HEK293T (cell line): ENCODE measurements around the gene ANO7.

ENCODE experiments used
- ARNT ChIP-seq: fragments of 450-650 bp; IDR thresholded peaks from 2 replicates; pipeline ENCODE4 v1.6.1; 2017; ENCODE audit warnings: mild to moderate bottlenecking
- BHLHE40 ChIP-seq: fragments of 450-650 bp; IDR thresholded peaks from 2 replicates; pipeline ENCODE4 v1.6.1; 2016; ENCODE audit warnings: mild to moderate bottlenecking, moderate library complexity, borderline replicate concordance
- CTBP1 ChIP-seq: fragments of 450-650 bp; IDR thresholded peaks from 2 replicates; pipeline ENCODE4 v1.6.1; 2016; ENCODE audit warnings: borderline replicate concordance
- FOXA1 ChIP-seq: fragments of 450-650 bp; IDR thresholded peaks from 2 replicates; pipeline ENCODE4 v1.6.1; 2016; ENCODE audit warnings: mild to moderate bottlenecking
- FOXK2 ChIP-seq: fragments of 450-650 bp; IDR thresholded peaks from 2 replicates; pipeline ENCODE4 v1.6.1; 2016; ENCODE audit warnings: mild to moderate bottlenecking
- FOXM1 ChIP-seq: fragments of 450-650 bp; IDR thresholded peaks from 2 replicates; pipeline ENCODE4 v1.6.1; 2017; ENCODE audit warnings: mild to moderate bottlenecking, borderline replicate concordance
- L3MBTL2 ChIP-seq: fragments of 450-650 bp; conservative IDR thresholded peaks from 2 replicates; pipeline ENCODE4 v1.6.1; 2016; ENCODE audit warnings: mild to moderate bottlenecking
- LEF1 ChIP-seq: fragments of 450-650 bp; IDR thresholded peaks from 2 replicates; pipeline ENCODE4 v1.6.1; 2017; ENCODE audit warnings: mild to moderate bottlenecking, borderline replicate concordance
- NFRKB ChIP-seq: fragments of 450-650 bp; IDR thresholded peaks from 2 replicates; pipeline ENCODE4 v1.6.1; 2016; ENCODE audit warnings: mild to moderate bottlenecking, moderate library complexity
- SP1 ChIP-seq: fragments of 450-650 bp; IDR thresholded peaks from 2 replicates; pipeline ENCODE4 v1.6.1; 2017
- SUZ12 ChIP-seq: fragments of 450-650 bp; IDR thresholded peaks from 2 replicates; pipeline ENCODE4 v1.6.1; 2016; ENCODE audit warnings: mild to moderate bottlenecking
- TARDBP ChIP-seq: fragments of 450-650 bp; IDR thresholded peaks from 2 replicates; pipeline ENCODE4 v1.6.1; 2016
- ZNF384 ChIP-seq: fragments of 450-650 bp; IDR thresholded peaks from 2 replicates; pipeline ENCODE4 v1.6.1; 2016

DNA sequence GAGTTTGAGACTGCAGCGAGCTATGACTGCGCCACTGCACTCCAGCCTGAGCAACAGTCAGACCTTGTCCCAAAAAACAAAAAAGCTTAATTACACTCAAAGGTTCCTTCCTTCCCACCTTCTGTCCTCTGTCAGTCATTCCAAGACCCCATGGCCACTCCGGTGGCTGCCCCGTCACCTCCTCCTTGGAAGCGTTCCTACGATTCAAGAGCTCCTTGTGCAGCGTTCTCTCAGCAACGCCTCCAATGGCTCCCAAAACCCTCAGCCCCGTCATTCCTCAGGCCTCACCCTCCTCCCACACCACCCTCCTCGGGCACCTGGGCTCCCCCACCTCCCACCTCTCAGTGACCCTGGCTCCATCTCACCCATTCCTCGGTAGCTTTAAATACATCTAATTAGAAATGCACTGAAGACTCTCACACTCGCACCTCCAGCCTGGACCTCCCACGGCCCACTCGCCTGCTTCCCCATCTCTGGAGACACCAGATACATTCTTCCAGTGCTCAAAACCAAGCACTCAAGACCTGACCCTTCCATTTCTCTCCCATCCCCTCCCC, 47.2 kb upstream of the ANO7 start:
- TF ChIP-seq L3MBTL2 (no peak), FOXA1 (no peak), SUZ12 (no peak), NFRKB (no peak), FOXK2 (no peak), SP1 (no peak), ZNF384 (no peak), FOXM1 (no peak), CTBP1 (no peak), BHLHE40 (no peak), TARDBP (no peak), ARNT (no peak), LEF1 (no peak)
